MM.1S (cell line): ENCODE results near the gene IL24.

Experiments
- DNase-seq: peaks from one replicate; pipeline ENCODE4 v3.0.0-alpha.2; 2015
- H2AFZ ChIP-seq: fragments of 300-600 bp; sonication (generic); 2 replicates; pipeline ENCODE4 v1.6.0; 2016; ENCODE audit warnings: antibody characterized with exemption, low read length
- H3F3A ChIP-seq: fragments of 300-600 bp; sonication (generic); 2 replicates; pipeline ENCODE4 v1.6.1; 2016; ENCODE audit warnings: mild to moderate bottlenecking, antibody characterized with exemption, low read length, moderate library complexity, mixed read lengths; ENCODE audit not compliant: insufficient read depth
- H3K27ac ChIP-seq: fragments of 300-600 bp; sonication (generic); 2 replicates; pipeline ENCODE4 v1.5.1; 2016; ENCODE audit warnings: mild to moderate bottlenecking, low read length
- H3K27me3 ChIP-seq: fragments of 300-600 bp; sonication (generic); replicated peaks from 2 replicates; pipeline ENCODE4 v1.6.0; 2016; ENCODE audit warnings: low read length; ENCODE audit not compliant: insufficient read depth
- H3K36me3 ChIP-seq: fragments of 300-600 bp; sonication (generic); replicated peaks from 2 replicates; pipeline ENCODE4 v1.6.1; 2016; ENCODE audit warnings: mild to moderate bottlenecking, low read length, mixed read lengths; ENCODE audit not compliant: insufficient read depth
- H3K4me1 ChIP-seq: fragments of 300-600 bp; sonication (generic); 2 replicates; pipeline ENCODE4 v1.6.1; 2016; ENCODE audit warnings: low read length, mixed read lengths
- H3K4me2 ChIP-seq: fragments of 300-600 bp; sonication (generic); 2 replicates; pipeline ENCODE4 v1.6.0; 2016; ENCODE audit warnings: low read depth, low read length
- H3K4me3 ChIP-seq: fragments of 300-600 bp; sonication (generic); 2 replicates; pipeline ENCODE4 v1.5.1; 2016; ENCODE audit warnings: low read length, mixed read lengths
- H3K79me2 ChIP-seq: fragments of 300-600 bp; sonication (generic); 2 replicates; pipeline ENCODE4 v1.6.1; 2016; ENCODE audit warnings: mixed run types, low read length, mixed read lengths
- H3K9ac ChIP-seq: fragments of 300-600 bp; sonication (generic); 2 replicates; pipeline ENCODE4 v1.6.1; 2016; ENCODE audit warnings: low read length, mixed read lengths
- H3K9me2 ChIP-seq: fragments of 300-600 bp; sonication (generic); replicated peaks from 2 replicates; pipeline ENCODE4 v1.6.1; 2016; ENCODE audit warnings: mild to moderate bottlenecking, low read length, mixed read lengths; ENCODE audit not compliant: insufficient read depth
- H3K9me3 ChIP-seq: fragments of 300-600 bp; sonication (generic); replicated peaks from 2 replicates; pipeline ENCODE4 v1.6.1; 2016; ENCODE audit warnings: mild to moderate bottlenecking, low read length, mixed read lengths; ENCODE audit not compliant: insufficient read depth
- H4K20me1 ChIP-seq: fragments of 300-600 bp; sonication (generic); 2 replicates; pipeline ENCODE4 v1.6.1; 2016; ENCODE audit warnings: mild to moderate bottlenecking, low read length, moderate library complexity, mixed read lengths; ENCODE audit not compliant: insufficient read depth
- EZH2 ChIP-seq: fragments of 300-600 bp; sonication (generic); optimal IDR thresholded peaks from 2 replicates; pipeline ENCODE3; 2017; ENCODE audit warnings: low read depth, mild to moderate bottlenecking, antibody characterized with exemption, low read length, mixed read lengths
- EZH2phosphoT487 ChIP-seq: fragments of 300-600 bp; sonication (generic); IDR thresholded peaks from 2 replicates; pipeline ENCODE4 v1.6.1; 2018; ENCODE audit warnings: antibody characterized with exemption, low read length
- TF ChIP-seq, protein P1 (sequence below): fragments of 300-600 bp; sonication (generic); IDR thresholded peaks from 2 replicates; pipeline ENCODE4 v1.5.1; 2016; ENCODE audit warnings: antibody characterized with exemption, low read length, mixed read lengths

IL24 gene

GRCh38 chr1:206895837-206896242, 1.4 kb upstream of the IL24 start:
- Histone ChIP-seq H3K9me3 (no peaks in the 10 kb centered on the region), H3K27ac (no peak overlapping the region), H3K9ac (no peak overlapping the region), H3K9me2 (no peaks in the 10 kb centered on the region), H3K79me2 (no peaks in the 10 kb centered on the region), H3K27me3 (no peaks in the 10 kb centered on the region), H3K4me2 (no peak overlapping the region), H4K20me1 (no peaks in the 10 kb centered on the region), H3K4me1 (0 out of 2 replicates have a peak, but pooled peaks cover 2% of the 10 kb centered on the region), H3F3A (no peaks in the 10 kb centered on the region), H3K4me3 (no peak overlapping the region), H2AFZ (no peak overlapping the region), H3K36me3 (no peaks in the 10 kb centered on the region)
- DNase-seq: no peak
- TF ChIP-seq EZH2 (no peak), EZH2phosphoT487 (no peak)
- TF ChIP-seq, protein P1, sequence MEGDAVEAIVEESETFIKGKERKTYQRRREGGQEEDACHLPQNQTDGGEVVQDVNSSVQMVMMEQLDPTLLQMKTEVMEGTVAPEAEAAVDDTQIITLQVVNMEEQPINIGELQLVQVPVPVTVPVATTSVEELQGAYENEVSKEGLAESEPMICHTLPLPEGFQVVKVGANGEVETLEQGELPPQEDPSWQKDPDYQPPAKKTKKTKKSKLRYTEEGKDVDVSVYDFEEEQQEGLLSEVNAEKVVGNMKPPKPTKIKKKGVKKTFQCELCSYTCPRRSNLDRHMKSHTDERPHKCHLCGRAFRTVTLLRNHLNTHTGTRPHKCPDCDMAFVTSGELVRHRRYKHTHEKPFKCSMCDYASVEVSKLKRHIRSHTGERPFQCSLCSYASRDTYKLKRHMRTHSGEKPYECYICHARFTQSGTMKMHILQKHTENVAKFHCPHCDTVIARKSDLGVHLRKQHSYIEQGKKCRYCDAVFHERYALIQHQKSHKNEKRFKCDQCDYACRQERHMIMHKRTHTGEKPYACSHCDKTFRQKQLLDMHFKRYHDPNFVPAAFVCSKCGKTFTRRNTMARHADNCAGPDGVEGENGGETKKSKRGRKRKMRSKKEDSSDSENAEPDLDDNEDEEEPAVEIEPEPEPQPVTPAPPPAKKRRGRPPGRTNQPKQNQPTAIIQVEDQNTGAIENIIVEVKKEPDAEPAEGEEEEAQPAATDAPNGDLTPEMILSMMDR: no peak

GRCh38 chr1:206896261-206896660, 982 bp upstream of the IL24 start:
- Histone ChIP-seq H2AFZ (no peak overlapping the region), H3K79me2 (no peaks in the 10 kb centered on the region), H3K27ac (no peak overlapping the region), H3K36me3 (no peaks in the 10 kb centered on the region), H3K4me2 (no peak overlapping the region), H3K9ac (no peak overlapping the region), H3K9me2 (no peaks in the 10 kb centered on the region), H3K9me3 (no peaks in the 10 kb centered on the region), H3K27me3 (no peaks in the 10 kb centered on the region), H3F3A (no peaks in the 10 kb centered on the region), H3K4me3 (no peak overlapping the region), H3K4me1 (no peaks in the 10 kb centered on the region), H4K20me1 (no peaks in the 10 kb centered on the region)
- TF ChIP-seq, protein P1: no peak
- TF ChIP-seq EZH2phosphoT487 (no peak), EZH2 (no peak)
- DNase-seq: no peak

GRCh38 chr1:206898089-206898914, 1.1 kb downstream of the IL24 start:
- Histone ChIP-seq H3K79me2 (no peaks in the 10 kb centered on the region), H3K9ac (no peak overlapping the region), H3K36me3 (no peaks in the 10 kb centered on the region), H3K4me1 (no peaks in the 10 kb centered on the region), H3K4me2 (no peak overlapping the region), H4K20me1 (no peaks in the 10 kb centered on the region), H3K4me3 (no peak overlapping the region), H3K27ac (no peak overlapping the region), H3K9me3 (no peaks in the 10 kb centered on the region), H3F3A (no peaks in the 10 kb centered on the region), H2AFZ (no peak overlapping the region), H3K27me3 (no peaks in the 10 kb centered on the region), H3K9me2 (no peaks in the 10 kb centered on the region)
- TF ChIP-seq EZH2phosphoT487 (no peak), EZH2 (no peak)
- TF ChIP-seq, protein P1: no peak
- no peak for DNase-seq
